ENCODE measurements around the gene RAB23.
A peak's percentile ranks its signal among the peaks of the same experiment; 100 is the strongest.

Gene RAB23

DNA sequence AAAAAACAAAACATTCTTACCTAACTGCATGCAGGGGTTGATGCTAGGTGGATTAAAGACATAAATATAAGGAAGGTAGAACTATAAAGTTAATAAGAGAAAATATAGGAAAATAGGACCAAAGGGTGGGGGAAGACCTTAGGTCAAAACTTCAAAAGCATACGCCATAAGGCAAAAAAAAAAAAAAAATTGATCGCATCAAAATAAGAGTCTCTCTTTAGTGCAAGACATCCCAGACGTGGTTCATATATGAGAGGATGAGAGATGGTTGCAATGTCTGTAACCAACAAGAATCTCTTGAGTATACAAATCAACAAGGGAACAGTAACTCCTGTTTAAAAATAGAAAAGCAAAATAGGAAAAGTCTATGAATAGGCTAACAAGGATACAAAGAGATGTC lies 41.5 kb downstream of the RAB23 start:
- 88% methylated on average over 3 of the region's 3 CpGs for whole genome bisulfite sequencing
- Histone ChIP-seq H3K4me3 (ENCODE audit: low read length) (no peak overlapping the region), H3K9ac (ENCODE audit: low read depth, low read length) (no peak overlapping the region), H3K9me3 (ENCODE audit: insufficient read depth, low read depth, low read length) (no peaks in the 10 kb centered on the region), H3K27ac (ENCODE audit: low read depth, low read length) (no peak overlapping the region), H3K27me3 (ENCODE audit: insufficient read depth, low read length) (no peaks in the 10 kb centered on the region), H3K36me3 (ENCODE audit: insufficient read depth, low read length) (peaks cover 38% of the 10 kb centered on the region), H3K4me1 (ENCODE audit: insufficient read depth, low read length) (peaks cover 7% of the 10 kb centered on the region; the same call in 1 of the 2 replicates)

GRCh38 chr6:57177545-57178265 lies 44.4 kb downstream of the RAB23 start:
- peaks cover 9% of the 10 kb centered on the region for H3K36me3 ChIP-seq (ENCODE audit: insufficient read depth, low read length)
- H3K27ac ChIP-seq (ENCODE audit: low read depth, low read length), result no peak overlapping the region
- WGBS, result 95% methylated on average over 11 of the region's 11 CpGs

GRCh38 chr6:57174511-57174907 lies 47.6 kb downstream of the RAB23 start:
- peak overlapping the region; percentile 82; the same call in 1 of the 2 replicates for H3K9ac ChIP-seq (ENCODE audit: low read depth, low read length)
- no peaks in the 10 kb centered on the region for H3K9me3 ChIP-seq (ENCODE audit: insufficient read depth, low read depth, low read length)
- H3K27ac ChIP-seq (ENCODE audit: low read depth, low read length), result peak overlapping the region; percentile 71
- peaks cover 14% of the 10 kb centered on the region for H3K27me3 ChIP-seq (ENCODE audit: insufficient read depth, low read length)
- H3K36me3 ChIP-seq (ENCODE audit: insufficient read depth, low read length), result no peaks in the 10 kb centered on the region
- peaks cover 30% of the 10 kb centered on the region for H3K4me1 ChIP-seq (ENCODE audit: insufficient read depth, low read length)
- WGBS, result 65% methylated on average over 3 of the region's 3 CpGs
- peak overlapping the region; percentile 75 for H3K4me3 ChIP-seq (ENCODE audit: low read length)

More at GRCh38 chr6:57177545-57178265, 44.4 kb downstream of the RAB23 start:
- H3K9ac ChIP-seq (ENCODE audit: low read depth, low read length), result no peak overlapping the region
- no peak overlapping the region for H3K4me3 ChIP-seq (ENCODE audit: low read length)
- H3K9me3 ChIP-seq (ENCODE audit: insufficient read depth, low read depth, low read length), result no peaks in the 10 kb centered on the region
- H3K4me1 ChIP-seq (ENCODE audit: insufficient read depth, low read length), result peaks cover 30% of the 10 kb centered on the region
- peaks cover 14% of the 10 kb centered on the region for H3K27me3 ChIP-seq (ENCODE audit: insufficient read depth, low read length)

DNA sequence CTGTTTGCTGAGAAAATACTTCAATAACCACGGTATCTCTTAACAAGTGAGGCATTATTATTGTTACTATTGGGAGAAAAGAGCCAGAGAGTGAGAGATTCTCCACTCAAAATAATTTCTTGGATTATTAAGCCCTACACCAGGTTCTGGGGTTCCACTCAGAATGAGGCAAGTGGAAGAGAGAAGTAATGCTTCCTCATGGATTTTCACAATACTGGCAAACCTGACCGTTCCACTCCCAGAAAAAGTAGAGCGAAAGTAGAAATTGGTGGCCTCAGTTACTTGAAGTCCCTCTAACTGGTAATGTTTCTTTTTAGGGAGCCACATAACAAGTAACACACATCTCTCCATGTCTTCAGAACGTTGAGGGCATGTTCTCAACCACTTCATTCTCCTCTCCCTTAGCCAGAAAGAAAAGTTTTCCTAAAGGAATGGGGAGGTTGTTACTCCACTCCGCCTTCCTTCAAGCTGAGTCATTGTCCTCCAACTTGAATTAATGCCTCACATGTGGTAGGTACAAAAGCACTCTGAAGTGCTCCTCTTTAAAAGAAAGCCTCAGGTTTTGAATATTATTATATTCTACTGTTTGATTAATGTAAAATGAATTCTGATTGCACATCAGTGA lies 48.1 kb downstream of the RAB23 start:
- Histone ChIP-seq H3K36me3 (ENCODE audit: insufficient read depth, low read length) (peaks cover under 1% of the 10 kb centered on the region), H3K27ac (ENCODE audit: low read depth, low read length) (peak overlapping the region; percentile 71), H3K4me3 (ENCODE audit: low read length) (peak overlapping the region; percentile 75), H3K27me3 (ENCODE audit: insufficient read depth, low read length) (peaks cover 14% of the 10 kb centered on the region), H3K9me3 (ENCODE audit: insufficient read depth, low read depth, low read length) (no peaks in the 10 kb centered on the region), H3K9ac (ENCODE audit: low read depth, low read length) (peak overlapping the region; percentile 82; the same call in 1 of the 2 replicates), H3K4me1 (ENCODE audit: insufficient read depth, low read length) (peaks cover 30% of the 10 kb centered on the region)
- WGBS, result 16% methylated on average over 4 of the region's 5 CpGs

- H3K27me3 ChIP-seq (ENCODE audit: insufficient read depth, low read length), result peaks cover 14% of the 10 kb centered on the region
- H3K4me3 ChIP-seq (ENCODE audit: low read length), result peak overlapping the region; percentile 75
- H3K9ac ChIP-seq (ENCODE audit: low read depth, low read length), result peak overlapping the region; percentile 82
- H3K27ac ChIP-seq (ENCODE audit: low read depth, low read length), result peak overlapping the region; percentile 71; the same call in 1 of the 2 replicates
- H3K36me3 ChIP-seq (ENCODE audit: insufficient read depth, low read length), result peaks cover 8% of the 10 kb centered on the region
- H3K9me3 ChIP-seq (ENCODE audit: insufficient read depth, low read depth, low read length), result no peaks in the 10 kb centered on the region
- 5% methylated on average over 19 of the region's 19 CpGs for WGBS
- H3K4me1 ChIP-seq (ENCODE audit: insufficient read depth, low read length), result peaks cover 30% of the 10 kb centered on the region
Observed at GRCh38 chr6:57173056-57173885, 48.8 kb downstream of the RAB23 start.

DNA sequence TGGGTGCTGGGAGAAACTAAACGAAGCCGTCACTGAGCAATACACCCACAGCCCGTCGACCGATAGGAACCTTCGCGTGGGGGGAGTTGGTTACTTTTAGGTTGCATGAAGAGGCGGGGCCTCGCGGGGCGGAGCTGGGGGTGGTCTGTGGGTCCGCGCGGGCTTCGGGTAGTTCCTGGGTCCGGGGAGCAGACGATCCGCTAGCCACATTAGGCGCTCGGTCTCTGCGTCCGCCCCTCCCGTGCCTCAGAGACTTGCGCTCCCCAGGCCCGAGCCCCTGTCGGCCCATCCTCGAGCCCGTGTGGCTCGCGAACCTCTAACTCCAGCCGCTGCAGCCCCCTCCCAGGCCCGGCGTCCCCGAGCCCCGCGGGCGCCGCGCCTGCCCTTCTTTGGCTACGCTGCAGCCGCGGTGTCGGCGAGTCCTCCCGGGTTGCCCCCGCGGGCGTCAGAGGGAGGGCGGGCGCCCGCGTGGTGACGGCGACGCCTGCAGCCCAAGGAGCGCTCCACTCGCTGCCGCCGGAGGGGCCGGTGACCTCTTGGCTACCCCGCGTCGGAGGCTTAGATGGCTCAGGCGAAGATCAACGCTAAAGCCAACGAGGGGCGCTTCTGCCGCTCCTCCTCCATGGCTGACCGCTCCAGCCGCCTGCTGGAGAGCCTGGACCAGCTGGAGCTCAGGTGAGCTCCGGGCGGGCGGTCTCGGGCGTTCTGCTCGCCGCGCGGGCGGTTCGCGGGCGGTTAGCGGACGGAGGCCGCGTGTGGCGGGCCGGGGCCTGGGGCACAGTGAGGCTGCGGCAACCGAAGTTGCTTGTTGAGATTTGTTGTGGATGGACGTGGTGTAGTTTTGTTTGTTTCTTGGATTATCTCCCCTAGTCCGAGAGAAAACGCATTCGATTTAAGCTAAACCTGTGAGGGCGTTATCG lies 49.7 kb downstream of the RAB23 start, which contains the start of gene BAG2:
BAG2 (plus strand) TSS at position 191 of the 920 bp plus-strand sequence; CDS start at position 563, 372 bp downstream.
- Histone ChIP-seq H3K27me3 (ENCODE audit: insufficient read depth, low read length) (peaks cover 14% of the 10 kb centered on the region), H3K4me1 (ENCODE audit: insufficient read depth, low read length) (peaks cover 30% of the 10 kb centered on the region), H3K9ac (ENCODE audit: low read depth, low read length) (peak within 1 kb of the TSS; percentile 82), H3K9me3 (ENCODE audit: insufficient read depth, low read depth, low read length) (no peaks in the 10 kb centered on the region), H3K4me3 (ENCODE audit: low read length) (peak within 1 kb of the TSS; percentile 75), H3K36me3 (ENCODE audit: insufficient read depth, low read length) (peaks cover 12% of the 10 kb centered on the region), H3K27ac (ENCODE audit: low read depth, low read length) (peak within 1 kb of the TSS; percentile 83)
- under 1% methylated on average over 97 of the region's 97 CpGs for WGBS

GRCh38 chr6:57165080-57165479 lies 57.0 kb downstream of the RAB23 start:
- Histone ChIP-seq H3K36me3 (ENCODE audit: insufficient read depth, low read length) (peaks cover 64% of the 10 kb centered on the region), H3K9ac (ENCODE audit: low read depth, low read length) (no peak overlapping the region)
- WGBS, result no CpG with 5 or more reads among the region's 1 CpG

GRCh38 chr6:57163956-57164355 lies 58.2 kb downstream of the RAB23 start:
- Histone ChIP-seq H3K27me3 (ENCODE audit: insufficient read depth, low read length) (no peaks in the 10 kb centered on the region), H3K4me3 (ENCODE audit: low read length) (no peak overlapping the region), H3K4me1 (ENCODE audit: insufficient read depth, low read length) (no peaks in the 10 kb centered on the region), H3K36me3 (ENCODE audit: insufficient read depth, low read length) (peaks cover 63% of the 10 kb centered on the region), H3K27ac (ENCODE audit: low read depth, low read length) (no peak overlapping the region), H3K9me3 (ENCODE audit: insufficient read depth, low read depth, low read length) (no peaks in the 10 kb centered on the region; the same call in 1 of the 2 replicates), H3K9ac (ENCODE audit: low read depth, low read length) (no peak overlapping the region)
- 83% methylated on average over 1 of the region's 2 CpGs for WGBS

More at GRCh38 chr6:57165080-57165479, 57.0 kb downstream of the RAB23 start:
- Histone ChIP-seq H3K4me1 (ENCODE audit: insufficient read depth, low read length) (no peaks in the 10 kb centered on the region), H3K4me3 (ENCODE audit: low read length) (no peak overlapping the region), H3K9me3 (ENCODE audit: insufficient read depth, low read depth, low read length) (no peaks in the 10 kb centered on the region; the same call in 1 of the 2 replicates), H3K27me3 (ENCODE audit: insufficient read depth, low read length) (no peaks in the 10 kb centered on the region), H3K27ac (ENCODE audit: low read depth, low read length) (no peak overlapping the region)

- Histone ChIP-seq H3K27ac (ENCODE audit: low read depth, low read length) (no peak overlapping the region), H3K36me3 (ENCODE audit: insufficient read depth, low read length) (peaks cover 52% of the 10 kb centered on the region), H3K4me1 (ENCODE audit: insufficient read depth, low read length) (no peaks in the 10 kb centered on the region), H3K4me3 (ENCODE audit: low read length) (no peak overlapping the region), H3K9ac (ENCODE audit: low read depth, low read length) (no peak overlapping the region), H3K27me3 (ENCODE audit: insufficient read depth, low read length) (no peaks in the 10 kb centered on the region), H3K9me3 (ENCODE audit: insufficient read depth, low read depth, low read length) (no peaks in the 10 kb centered on the region; the same call in 1 of the 2 replicates)
- WGBS, result 92% methylated on average over 3 of the region's 3 CpGs
Observed at GRCh38 chr6:57162516-57162915, 59.6 kb downstream of the RAB23 start.

GRCh38 chr6:57162028-57162427 lies 60.1 kb downstream of the RAB23 start:
- Histone ChIP-seq H3K36me3 (ENCODE audit: insufficient read depth, low read length) (peaks cover 48% of the 10 kb centered on the region), H3K27me3 (ENCODE audit: insufficient read depth, low read length) (no peaks in the 10 kb centered on the region)
- WGBS, result 94% methylated on average over 1 of the region's 2 CpGs

More at GRCh38 chr6:57162028-57162427, 60.1 kb downstream of the RAB23 start:
- H3K9me3 ChIP-seq (ENCODE audit: insufficient read depth, low read depth, low read length), result no peaks in the 10 kb centered on the region; the same call in 1 of the 2 replicates
- H3K9ac ChIP-seq (ENCODE audit: low read depth, low read length), result no peak overlapping the region
- H3K4me1 ChIP-seq (ENCODE audit: insufficient read depth, low read length), result no peaks in the 10 kb centered on the region
- no peak overlapping the region for H3K4me3 ChIP-seq (ENCODE audit: low read length)
- H3K27ac ChIP-seq (ENCODE audit: low read depth, low read length), result no peak overlapping the region
